Fibroblast of the aortic adventitia (primary cell): ENCODE data around the gene KIF25. TPM values are rescaled to one million over a fixed set of nuclear protein-coding genes. Genes with fewer than 3 reads are reported as not detected.

Experiments
- DNase-seq: peaks from one replicate; pipeline ENCODE4 v3.0.0-alpha.2; 2010; ENCODE audit warnings: low read depth
- H3K4me3 ChIP-seq: 2 replicates; pipeline ENCODE4 v1.5.1; 2011; ENCODE audit warnings: low read depth, mild to moderate bottlenecking, control low read depth, low read length, moderate library complexity
- total RNA-seq: library from RNA; depleted of rRNA; stranded (reverse); fragments of >200 nt; gene quantifications from 2 replicates; pipeline ENCODE4 v1.2.3, GENCODE V29; 2012; ENCODE audit warnings: low replicate concordance
- TF ChIP-seq, protein P1 (sequence below): IDR thresholded peaks from 2 replicates; pipeline ENCODE4 v1.5.1; 2011; ENCODE audit warnings: mild to moderate bottlenecking, low read length, control low read depth, inconsistent platforms; ENCODE audit not compliant: insufficient read depth

The KIF25 gene
- total RNA-seq, 1 donor: not detected

DNA sequence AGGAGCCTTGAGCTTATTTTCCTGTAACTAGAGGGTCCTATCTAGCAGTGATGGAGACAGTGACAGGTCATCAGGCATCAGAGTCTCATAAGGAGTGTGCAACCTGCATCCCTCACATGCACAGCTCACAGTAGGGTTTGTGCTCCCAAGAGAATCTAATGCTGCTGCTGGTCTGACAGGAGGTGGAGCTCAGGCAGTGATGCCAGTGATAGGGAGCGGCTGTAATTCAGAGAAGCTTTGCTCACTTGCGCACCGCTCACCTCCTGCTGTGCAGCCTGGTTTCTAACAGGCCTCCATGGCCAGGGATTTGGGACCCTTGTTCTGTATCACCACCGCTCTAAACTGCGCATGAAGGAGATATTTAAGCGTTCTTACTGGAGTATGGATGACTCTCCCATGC is 5.3 kb downstream of the KIF25 start:
- no peak overlapping the region for H3K4me3 ChIP-seq
- TF ChIP-seq, protein P1, sequence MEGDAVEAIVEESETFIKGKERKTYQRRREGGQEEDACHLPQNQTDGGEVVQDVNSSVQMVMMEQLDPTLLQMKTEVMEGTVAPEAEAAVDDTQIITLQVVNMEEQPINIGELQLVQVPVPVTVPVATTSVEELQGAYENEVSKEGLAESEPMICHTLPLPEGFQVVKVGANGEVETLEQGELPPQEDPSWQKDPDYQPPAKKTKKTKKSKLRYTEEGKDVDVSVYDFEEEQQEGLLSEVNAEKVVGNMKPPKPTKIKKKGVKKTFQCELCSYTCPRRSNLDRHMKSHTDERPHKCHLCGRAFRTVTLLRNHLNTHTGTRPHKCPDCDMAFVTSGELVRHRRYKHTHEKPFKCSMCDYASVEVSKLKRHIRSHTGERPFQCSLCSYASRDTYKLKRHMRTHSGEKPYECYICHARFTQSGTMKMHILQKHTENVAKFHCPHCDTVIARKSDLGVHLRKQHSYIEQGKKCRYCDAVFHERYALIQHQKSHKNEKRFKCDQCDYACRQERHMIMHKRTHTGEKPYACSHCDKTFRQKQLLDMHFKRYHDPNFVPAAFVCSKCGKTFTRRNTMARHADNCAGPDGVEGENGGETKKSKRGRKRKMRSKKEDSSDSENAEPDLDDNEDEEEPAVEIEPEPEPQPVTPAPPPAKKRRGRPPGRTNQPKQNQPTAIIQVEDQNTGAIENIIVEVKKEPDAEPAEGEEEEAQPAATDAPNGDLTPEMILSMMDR: no peak
- no peak for DNase-seq

DNA sequence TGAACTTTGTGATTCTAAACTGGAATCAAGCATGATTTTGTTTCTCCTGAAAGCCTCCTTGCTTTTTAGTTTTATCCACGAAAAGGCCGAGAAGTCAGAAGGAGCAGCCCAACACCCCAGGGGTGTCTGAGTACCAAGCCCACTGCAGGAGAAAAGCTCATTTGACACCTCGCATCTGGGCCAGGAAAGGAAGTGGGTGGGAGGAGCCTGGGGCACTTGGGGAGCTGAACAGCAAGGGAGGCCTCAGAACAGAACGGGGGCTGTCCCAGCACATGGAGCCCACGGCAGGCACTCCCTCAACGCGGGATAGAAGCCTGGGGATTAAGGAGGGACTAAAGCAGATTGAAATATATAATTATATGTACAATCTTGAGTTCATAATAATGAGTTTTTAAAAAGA is 6.6 kb downstream of the KIF25 start:
- TF ChIP-seq, protein P1: no peak
- DNase-seq: no peak

DNA sequence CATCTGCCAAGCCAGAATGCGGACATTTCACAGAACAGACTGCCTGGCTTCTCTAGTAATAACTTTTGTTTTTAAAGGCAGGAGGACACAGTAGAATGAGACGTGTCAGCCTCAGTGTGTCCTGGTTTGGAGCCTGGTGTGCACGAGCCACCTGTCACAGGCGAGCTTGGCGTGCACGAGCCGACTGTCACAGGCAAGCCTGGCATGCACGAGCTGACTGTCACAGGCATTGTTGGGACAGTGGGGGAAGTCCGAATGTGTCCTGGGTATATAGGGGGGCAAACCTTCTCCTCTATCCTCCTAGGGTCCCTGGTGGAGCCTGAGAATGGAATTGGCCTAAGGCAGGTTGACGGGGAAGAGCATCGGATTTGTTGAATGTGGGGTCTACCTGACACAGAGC is 7.5 kb downstream of the KIF25 start:
- TF ChIP-seq, protein P1: no peak
- no peak overlapping the region for H3K4me3 ChIP-seq
- DNase-seq: no peak

More for the DNA sequence above, 6.6 kb downstream of the KIF25 start:
- H3K4me3 ChIP-seq: no peak overlapping the region

DNA sequence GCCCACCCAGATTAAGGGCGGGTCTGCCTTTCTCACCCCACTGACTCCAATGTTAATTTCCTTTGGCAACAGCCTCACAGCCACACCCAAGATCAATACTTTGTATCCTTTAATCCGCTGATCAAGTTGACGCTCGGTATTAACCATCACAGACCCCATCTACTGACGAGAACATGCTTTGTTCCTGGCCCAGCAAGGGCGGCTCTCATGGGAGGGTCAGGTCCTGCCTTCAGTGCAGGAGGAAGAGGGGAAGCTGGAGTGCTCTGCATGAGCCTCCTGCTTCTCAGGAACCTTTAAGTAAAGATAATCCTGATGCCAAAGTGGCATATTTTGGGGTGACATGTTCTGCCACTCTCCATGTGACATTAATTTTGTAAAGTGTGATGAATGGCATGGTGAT is 8.3 kb downstream of the KIF25 start:
- TF ChIP-seq, protein P1: no peak
- no peak overlapping the region for H3K4me3 ChIP-seq
- DNase-seq: no peak

DNA sequence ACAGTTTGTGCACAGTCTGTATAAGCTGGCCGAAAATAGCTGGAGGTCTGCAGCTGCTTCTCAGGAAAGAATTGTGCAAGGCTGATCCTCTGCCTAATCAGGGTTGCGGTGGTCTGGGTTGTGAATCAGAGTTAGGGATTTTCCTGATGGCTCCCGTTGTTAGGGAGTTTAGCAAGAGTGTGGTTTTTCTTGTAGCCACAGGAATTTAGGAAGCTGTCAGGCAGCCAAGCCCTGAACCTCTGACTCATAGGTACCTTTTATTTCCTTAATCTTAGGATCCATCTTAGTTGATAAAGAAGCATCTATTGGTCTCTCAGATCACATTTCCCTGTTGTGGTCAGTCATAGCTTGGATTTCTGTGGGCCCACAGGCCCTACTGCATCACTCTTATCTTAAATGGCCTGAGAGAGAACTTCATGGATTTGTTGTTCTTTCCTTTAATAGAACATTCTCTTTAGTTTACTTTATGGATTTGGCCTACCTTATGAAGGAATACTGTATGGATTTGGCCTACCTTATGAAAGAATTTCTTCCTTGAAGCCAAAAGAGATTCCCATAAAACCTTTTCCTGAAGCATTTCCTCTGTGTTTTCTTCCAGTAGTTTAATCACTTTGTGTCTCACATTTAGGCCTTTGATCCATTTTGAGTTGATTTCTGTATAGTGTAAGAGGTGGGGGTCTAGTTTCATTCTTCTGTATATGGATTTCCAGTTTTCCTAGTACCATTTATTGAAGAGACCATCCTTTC is 10.3 kb downstream of the KIF25 start:
- no peak overlapping the region for H3K4me3 ChIP-seq
- TF ChIP-seq, protein P1: no peak
- DNase-seq: peak; percentile 99

DNA sequence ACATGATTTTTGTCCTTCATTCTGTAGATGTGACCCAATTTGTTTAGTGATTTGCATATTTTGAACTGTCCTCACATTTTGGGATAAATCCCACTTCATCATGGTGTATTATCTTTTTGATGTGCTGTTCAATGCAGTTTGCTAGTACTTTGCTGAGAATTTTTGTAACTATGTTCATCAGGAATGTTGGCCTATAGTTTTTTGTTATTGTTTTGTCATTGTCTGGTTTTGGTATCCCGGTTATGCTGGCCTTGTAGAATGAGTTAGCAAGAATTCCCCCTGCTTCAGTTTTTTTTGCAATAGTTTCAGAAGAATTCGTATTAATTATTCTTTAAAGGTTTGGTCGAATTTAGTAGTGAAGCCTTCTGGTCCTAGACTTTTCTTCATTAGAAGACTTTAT is 11.9 kb downstream of the KIF25 start:
- H3K4me3 ChIP-seq: no peak overlapping the region
- TF ChIP-seq, protein P1: no peak
- DNase-seq: no peak

DNA sequence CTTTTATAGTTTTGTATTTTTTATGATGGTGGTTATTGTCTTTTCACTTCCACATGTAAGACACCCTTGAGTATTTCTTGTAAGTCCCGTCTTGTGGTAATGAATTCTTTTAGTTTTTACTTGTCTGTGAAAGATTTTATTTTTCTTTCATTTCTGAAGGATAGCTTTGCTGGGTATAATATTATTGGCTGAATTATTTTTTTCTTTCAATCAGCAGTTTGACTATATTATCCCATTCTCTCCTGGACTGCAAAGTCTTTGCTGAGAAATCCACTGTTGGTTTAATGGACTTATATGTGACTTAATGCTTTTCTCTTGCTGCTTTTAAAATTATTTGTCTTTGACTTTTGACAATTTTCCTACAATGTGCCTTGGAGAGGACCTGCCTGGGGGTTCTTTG is 13.8 kb downstream of the KIF25 start:
- TF ChIP-seq, protein P1: no peak
- no peak for DNase-seq
- no peak overlapping the region for H3K4me3 ChIP-seq
